GM18951 (cell line): Measurements from ENCODE around the gene INO80E.

Experiments used
- POLR2A ChIP-seq: IDR thresholded peaks from 4 replicates; pipeline ENCODE4 v1.6.1; 2011; ENCODE audit warnings: mild to moderate bottlenecking; ENCODE audit not compliant: insufficient read length, insufficient read depth; ENCODE audit errors: extremely low read depth
- in situ Hi-C: fragments of 300-500 bp; cut with MboI; formaldehyde crosslinking; loops from one replicate; pipeline ENCODE4 v1.12.0; 2022; ENCODE audit warnings: low sequenced_read_pairs, mixed read lengths, inconsistent platforms; ENCODE audit not compliant: unreplicated experiment

INO80E gene

GRCh38 chr16:29993191-29993902, 2.7 kb upstream of the INO80E start:
- in situ Hi-C loops: no loop called here
- no peak for TF ChIP-seq POLR2A

GRCh38 chr16:29993903-29994599, 2.0 kb upstream of the INO80E start:
- in situ Hi-C loops: no loop called here
- no peak for TF ChIP-seq POLR2A

GRCh38 chr16:29994600-29995323, 1.3 kb upstream of the INO80E start:
- in situ Hi-C loops: no loop called here
- TF ChIP-seq POLR2A: no peak

GRCh38 chr16:29995324-29995910, 624 bp upstream of the INO80E start, which contains the start of gene HIRIP3:
Gene HIRIP3, minus strand, starts transcription at chr16:29995617. Its CDS starts 12 bp downstream, at chr16:29995605.
- TF ChIP-seq POLR2A: peak; percentile 56
- in situ Hi-C loops: no loop called here

- no peak for TF ChIP-seq POLR2A
- in situ Hi-C loops: no loop called here
These were observed 767 bp downstream of the INO80E start for GRCh38 chr16:29996766-29997250.

GRCh38 chr16:29999605-30000004, 3.6 kb downstream of the INO80E start:
- in situ Hi-C loops: loop anchor here (25.0 kb wide), 1 partner anchor 312 kb away; the partner anchor contains the start of gene QPRT
- TF ChIP-seq POLR2A: no peak

- TF ChIP-seq POLR2A: no peak
These were observed 4.9 kb downstream of the INO80E start for GRCh38 chr16:30000735-30001631.

GRCh38 chr16:30002614-30003346, 6.7 kb downstream of the INO80E start:
- TF ChIP-seq POLR2A: no peak
- in situ Hi-C loops: loop anchor here (25.0 kb wide), 1 partner anchor 315 kb away; the partner anchor contains the start of gene QPRT

More at GRCh38 chr16:30000735-30001631, 4.9 kb downstream of the INO80E start:
- in situ Hi-C loops: loop anchor here (25.0 kb wide), 1 partner anchor 314 kb away; the partner anchor contains the start of gene QPRT

- no peak for TF ChIP-seq POLR2A
- in situ Hi-C loops: loop anchor here (25.0 kb wide), 1 partner anchor 317 kb away; the partner anchor contains the start of gene QPRT
These were observed 7.8 kb downstream of the INO80E start for GRCh38 chr16:30003670-30004423.

GRCh38 chr16:30004424-30004776, 8.4 kb downstream of the INO80E start:
- in situ Hi-C loops: loop anchor here (25.0 kb wide), 1 partner anchor 317 kb away; the partner anchor contains the start of gene QPRT
- no peak for TF ChIP-seq POLR2A

GRCh38 chr16:30004811-30005242, 8.8 kb downstream of the INO80E start:
- no peak for TF ChIP-seq POLR2A
- in situ Hi-C loops: loop anchor here (25.0 kb wide), 1 partner anchor 318 kb away; the partner anchor contains the start of gene QPRT
